HL-60/S4 treated with phorbol 12-myristate 13-acetate at 8.2 ng/mL for 4 days and 3 days (cell line): ENCODE data around the gene DDRGK1.

ENCODE experiments used
- in situ Hi-C: fragments of 300-500 bp; cut with MboI; formaldehyde crosslinking; loops from 2 replicates; pipeline ENCODE4 v1.15.0; 2022; ENCODE audit warnings: low sequenced_read_pairs

The DDRGK1 gene

DNA sequence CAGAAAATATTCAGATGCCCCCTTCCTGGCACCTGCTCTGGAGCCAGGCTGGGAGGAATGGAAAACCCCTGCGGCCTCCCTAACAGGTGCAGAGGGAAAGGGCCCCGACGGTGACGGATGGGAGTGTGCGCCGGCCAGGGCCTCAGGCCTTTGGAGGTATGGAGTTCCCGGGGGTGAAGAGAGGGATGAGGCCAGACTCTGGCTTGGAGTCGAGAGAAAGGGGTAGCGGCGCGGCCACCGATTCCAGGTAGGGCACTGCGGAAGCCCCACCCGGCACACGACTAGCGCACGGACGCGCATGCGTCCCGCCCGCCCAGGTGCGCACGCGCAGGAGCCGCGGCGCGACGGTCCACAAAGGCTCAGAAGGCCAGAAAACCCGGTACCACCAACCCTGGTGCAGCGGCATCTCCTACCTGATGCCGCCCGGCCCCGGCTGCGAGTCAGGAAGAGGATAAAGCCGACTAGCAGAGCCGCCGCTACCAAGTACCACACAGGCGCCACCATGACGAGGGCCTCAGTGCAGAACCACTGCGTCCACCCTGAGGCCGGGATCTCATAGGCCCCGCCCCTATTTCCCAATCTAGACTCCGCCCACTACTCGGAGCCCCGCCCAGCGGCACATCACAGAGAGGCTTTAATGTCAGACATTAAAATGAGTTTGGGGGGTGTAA, at the start of gene DDRGK1:
Gene DDRGK1 (minus strand): TSS at position 559 of the 671 bp plus-strand sequence. CDS start 55 bp downstream, at position 504.
- in situ Hi-C loops: no loop called here

DNA sequence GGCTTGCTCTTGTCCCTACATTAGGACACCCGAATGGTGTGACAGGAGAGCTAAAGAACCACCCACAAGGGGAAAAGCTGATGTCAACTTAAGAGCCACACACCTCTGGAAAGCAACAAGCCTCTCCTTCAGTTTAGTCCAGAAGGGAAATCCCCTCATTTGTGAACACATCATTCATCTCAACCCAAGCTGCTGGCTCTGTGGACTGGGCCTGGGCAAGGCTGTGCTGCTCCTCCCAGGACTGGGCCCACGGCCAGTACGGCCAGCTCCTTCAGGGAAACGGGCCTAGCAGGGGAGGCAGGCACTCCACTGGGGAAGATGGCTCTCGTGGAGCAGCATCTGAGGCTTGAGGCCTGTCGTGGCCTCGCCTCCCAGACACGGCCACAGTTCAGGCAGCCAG, 47.3 kb upstream of the DDRGK1 start:
- in situ Hi-C loops: no loop called here

DNA sequence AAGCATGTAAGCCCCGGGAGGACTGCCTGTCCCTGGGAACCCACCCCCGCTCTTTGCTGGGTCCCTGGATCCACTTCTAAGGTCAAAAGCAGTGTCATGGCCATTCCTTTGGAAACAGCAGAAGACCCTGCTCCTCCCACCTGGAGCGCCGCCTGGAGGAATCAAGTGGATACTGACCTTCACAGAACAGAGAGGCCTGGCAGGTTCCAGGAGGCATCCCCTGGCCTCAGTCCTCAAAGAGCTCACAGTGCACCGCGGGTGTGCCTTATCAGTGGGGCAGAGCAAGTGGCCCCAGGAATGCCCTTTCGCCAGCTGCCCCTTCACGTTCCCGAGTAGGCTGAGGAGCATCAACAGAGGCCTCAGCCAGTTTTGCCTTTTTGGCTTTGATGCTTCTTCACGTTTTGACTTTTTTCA, 45.6 kb upstream of the DDRGK1 start:
- in situ Hi-C loops: no loop called here

DNA sequence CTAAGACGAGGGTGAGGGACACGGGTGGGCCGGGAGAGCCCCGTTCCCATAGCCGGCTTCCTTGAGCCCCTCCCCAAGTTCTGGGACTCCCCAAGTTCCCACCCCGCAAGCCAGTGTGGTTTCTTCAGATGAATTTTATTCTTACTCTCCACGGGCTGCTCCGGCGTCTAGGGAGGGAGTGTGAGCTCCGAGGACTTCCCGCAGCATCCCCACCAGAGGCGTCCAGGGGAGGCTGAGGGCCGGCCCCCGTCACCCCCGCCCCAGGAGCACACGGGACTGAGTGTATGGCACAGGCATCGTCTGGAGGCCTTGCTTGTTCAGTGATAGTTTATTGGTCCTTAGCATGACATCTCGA, 44.5 kb upstream of the DDRGK1 start:
- in situ Hi-C loops: no loop called here

DNA sequence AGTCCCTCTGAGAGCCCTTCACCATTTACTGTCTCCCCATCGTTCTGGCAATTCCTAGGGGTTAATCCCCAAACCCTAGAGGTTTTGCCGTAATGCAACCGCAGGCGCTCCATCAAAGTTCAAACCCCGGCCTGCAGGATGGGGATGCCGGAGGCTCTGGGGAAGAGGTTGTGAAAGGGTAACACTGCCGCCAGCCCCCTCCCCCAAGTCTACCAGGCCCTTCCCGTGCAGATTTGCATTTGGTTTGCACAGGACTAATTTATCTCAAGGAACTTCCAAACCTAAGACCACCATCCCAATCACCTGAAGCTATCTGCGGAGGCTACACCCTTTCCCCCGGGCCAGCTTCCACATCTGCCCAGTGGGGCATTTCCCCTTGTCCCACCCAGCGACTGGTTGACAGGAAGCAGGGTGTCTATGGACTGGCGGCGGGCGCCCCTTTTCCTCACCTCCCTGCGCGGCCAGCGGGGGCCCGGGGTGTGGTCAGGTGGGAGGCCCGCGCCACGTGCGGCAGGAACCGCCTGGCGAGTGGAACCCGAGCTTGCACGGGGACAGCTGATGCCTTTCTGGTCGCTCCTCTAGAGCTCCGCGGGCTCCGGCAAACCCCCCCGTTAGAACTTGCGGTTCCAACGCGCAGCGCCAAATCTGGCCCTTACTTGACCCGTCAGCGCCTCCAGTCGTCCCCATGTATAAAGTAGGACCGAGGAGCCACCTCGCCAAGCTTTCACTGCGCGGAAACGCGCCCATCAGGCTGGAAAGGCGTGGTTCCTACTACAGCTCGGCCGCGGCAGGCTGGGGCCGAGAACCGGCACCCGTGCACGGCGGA, 43.9 kb upstream of the DDRGK1 start:
- in situ Hi-C loops: no loop called here

DNA sequence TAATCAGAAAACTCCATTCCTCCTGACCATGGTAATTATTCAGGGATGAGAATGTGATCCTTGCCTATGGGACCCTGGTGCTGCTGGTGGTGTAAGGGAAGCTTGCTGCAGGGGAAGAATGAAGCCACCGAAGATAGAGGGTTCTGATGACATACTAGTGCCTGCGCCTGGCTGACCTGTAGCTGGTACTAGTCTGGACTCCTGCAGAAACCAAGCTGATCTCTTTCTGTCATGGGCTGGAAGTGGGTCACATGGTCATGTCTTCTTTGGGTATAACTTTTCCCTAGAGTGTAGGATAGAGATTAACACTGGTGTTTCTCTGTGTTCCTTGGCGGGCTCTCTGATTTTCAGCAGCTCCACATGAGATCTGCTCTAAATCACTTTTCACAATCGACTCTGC, 43.2 kb upstream of the DDRGK1 start:
- in situ Hi-C loops: no loop called here

DNA sequence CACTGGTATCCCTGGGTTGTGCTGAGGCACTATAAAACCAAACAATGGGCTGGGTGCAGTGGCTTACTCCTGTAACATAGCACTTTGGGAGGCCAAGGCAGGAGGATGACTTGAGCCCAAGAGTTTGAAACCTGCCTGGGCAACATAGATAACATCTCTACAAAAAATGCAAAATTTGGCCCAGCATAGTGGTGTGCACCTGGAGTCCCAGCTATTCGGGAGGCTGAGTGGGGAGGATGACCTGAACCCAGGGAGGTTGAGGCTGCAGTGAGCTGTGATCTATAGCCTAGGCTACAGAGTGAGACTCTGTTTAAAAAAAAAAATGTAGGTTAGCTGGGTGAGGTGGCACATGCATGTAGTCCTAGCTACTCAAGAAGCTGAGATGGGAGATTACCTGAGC, 42.2 kb upstream of the DDRGK1 start:
- in situ Hi-C loops: no loop called here

DNA sequence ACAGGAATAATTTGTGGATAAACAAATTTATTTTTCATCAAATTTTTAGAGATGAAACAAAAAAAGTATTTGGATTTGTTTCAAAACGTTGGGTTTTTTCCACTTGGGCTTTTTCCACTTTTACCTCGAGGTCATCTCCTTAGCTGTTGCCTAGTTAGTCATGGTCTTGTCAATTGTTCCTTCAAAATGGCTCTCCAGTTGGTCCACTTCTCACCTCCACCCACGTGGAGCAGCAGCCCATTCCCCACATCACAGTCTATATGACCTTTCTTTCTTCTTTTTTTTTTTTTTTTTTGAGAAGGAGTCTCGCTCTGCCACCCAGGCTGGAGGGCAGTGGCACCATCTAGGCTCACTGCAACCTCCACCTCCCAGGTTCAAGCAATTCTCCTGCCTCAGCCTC, 41.2 kb upstream of the DDRGK1 start:
- in situ Hi-C loops: no loop called here

DNA sequence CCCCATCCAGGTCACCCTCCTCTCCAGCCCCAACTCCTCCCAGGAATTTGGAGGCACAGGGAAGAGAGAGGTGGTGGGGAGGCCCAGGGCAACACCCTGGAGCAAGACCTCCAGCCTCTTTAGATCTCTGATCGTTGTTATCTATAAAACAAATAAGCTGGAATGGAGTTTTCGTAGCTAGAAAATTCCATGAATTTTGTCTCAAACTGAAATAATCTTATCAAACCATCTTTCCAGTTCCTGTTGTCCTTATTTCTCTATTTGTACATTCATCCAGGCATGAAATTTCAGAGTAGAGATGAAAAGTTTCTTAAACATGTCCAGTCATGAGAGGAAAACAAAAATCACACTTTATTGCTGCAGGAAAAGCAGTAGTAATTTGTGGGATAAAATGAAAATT, 40.7 kb upstream of the DDRGK1 start:
- in situ Hi-C loops: no loop called here

DNA sequence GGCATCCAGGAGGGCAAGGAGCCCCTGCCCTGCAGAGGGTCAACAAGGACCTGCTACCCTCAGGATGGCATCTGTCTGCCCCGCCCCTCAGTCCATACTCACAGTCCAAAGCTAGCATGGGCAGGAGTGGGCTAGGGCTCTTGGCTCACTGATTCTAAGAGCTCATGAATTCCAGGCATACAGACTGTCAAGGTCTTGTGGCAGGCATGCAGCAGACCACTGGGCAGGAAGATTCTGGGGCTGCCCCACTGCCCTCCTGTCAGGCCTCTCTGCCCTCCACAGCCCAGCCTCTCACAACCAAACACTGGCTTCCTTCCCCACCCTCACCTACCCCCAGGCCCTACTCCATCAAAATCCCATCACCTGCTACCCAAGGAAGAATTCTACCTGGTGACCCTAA, 40.1 kb upstream of the DDRGK1 start:
- in situ Hi-C loops: no loop called here

DNA sequence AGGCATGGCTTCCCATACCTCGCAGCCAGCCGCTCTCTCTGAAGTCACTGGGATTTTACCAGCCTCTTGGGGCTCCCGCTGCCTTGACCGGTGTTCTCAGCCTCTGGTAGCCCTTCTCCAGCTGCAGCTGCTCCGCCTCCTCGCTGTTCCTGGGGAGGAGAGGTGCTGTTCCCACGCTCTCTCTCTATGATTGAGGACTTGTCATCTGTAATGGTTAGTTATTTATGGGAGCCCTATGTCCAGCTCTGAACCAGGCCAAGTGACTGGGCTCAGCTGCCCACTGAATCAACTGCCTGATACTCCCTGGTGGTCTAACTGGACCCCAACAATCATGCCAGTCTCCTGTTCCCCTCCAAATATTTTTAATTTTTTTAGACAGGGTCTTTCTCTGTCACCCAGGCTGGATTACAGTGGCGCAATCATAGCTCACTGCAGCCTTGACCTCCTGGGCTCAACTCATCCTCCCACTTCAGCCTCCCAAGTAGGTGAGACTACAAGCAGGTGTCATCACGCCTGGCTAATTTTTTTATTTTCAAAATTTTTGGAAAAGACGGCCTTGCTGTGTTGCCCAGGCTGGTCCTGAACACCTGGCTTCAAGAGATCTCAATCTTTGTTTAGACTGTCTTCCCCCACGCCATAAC, 39.4 kb upstream of the DDRGK1 start:
- in situ Hi-C loops: no loop called here

DNA sequence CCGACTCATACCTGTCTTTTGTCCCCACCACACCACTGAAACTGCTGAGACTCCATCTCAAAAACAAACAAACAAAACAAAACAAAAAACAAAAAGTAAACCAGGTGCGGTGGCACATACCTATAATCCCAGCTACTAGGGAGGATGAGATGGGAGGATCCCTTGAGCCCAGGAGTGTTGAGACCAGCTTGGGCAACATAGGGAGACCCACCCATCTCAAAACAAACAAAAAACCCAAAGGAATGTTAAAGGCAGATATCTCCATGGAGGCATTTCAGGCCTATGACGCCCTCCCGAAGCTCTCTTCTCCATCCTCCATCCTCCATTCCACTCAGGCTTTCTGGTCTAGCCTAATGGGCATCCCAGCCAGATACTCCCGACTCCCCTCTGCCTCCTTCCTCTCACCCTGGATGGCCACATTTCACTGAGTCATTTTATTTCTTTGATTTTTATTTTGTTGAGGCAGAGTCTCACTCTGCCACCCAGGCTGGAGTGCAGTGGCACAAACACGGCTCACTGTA, 37.8 kb upstream of the DDRGK1 start:
- in situ Hi-C loops: no loop called here

DNA sequence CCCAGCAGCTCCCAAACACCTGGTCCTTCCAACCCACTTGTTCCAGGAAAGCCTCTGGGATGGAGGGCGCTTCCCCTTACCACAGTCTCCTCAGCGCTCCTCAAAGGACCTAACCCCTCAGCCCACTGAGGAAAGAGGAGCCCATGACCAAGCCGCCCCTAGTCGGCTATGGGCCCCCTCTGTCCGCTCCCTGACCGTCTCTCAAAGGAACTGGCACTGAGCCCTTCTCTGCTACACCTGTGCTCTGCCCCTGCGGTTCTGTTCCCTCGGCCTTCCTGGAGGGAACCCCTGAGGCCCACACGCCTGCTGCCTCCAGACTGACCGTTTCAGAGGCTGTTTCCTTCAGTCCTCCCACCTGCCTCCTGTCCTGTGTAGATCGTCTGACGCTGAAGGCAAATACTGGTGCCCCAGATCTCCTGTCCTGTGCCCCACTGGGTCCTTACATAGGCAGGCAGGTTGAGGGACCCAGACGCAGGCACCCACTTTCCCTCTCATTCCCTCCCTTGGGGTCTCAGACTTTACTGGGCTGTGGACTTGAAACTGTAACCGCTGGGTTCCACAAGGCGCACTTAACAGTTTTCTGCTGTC, 36.4 kb upstream of the DDRGK1 start:
- in situ Hi-C loops: no loop called here

DNA sequence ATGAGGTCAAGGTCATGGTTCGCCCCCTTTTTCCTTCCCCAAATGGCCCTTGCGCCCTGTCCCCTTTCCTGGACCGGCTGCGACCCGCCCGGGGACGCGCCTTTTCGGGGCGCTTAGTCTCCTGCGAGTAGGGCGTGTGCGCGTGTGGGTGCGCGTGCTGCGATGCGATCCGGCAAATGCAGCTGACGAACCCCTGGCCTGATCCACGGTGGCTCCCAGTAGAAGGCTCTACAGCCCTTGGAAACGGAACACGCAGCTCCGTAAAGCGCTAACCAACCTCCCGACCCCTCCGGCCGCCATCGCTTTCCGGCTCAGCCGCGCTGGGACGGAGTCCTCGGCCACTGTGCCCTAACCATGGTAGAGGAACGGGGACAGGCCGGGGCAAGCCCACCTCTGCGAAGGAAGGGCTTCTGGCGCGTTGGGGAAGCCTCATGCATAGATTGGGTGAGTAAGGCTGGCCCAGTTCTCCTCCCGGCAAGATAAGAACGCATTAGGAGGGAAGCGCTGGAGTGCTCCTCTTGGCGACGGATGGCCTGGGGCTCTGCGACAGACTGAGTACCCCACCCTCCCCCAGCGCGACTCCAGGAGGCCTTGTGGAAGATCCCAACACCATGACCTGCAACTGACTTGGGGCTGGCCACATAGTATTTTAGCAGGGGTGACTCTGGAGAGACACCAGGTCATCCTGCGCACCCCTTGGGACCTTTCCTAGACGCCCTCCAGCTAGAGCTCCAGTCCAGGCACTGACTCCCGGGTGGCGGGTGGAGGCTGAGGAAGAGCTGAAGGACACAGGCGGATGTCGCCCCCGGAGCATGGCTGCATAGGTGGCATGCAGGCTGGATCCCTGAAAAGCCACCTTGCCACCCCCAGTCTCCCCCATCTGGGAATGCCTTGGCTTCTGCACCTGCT, 35.6 kb upstream of the DDRGK1 start:
- in situ Hi-C loops: no loop called here

DNA sequence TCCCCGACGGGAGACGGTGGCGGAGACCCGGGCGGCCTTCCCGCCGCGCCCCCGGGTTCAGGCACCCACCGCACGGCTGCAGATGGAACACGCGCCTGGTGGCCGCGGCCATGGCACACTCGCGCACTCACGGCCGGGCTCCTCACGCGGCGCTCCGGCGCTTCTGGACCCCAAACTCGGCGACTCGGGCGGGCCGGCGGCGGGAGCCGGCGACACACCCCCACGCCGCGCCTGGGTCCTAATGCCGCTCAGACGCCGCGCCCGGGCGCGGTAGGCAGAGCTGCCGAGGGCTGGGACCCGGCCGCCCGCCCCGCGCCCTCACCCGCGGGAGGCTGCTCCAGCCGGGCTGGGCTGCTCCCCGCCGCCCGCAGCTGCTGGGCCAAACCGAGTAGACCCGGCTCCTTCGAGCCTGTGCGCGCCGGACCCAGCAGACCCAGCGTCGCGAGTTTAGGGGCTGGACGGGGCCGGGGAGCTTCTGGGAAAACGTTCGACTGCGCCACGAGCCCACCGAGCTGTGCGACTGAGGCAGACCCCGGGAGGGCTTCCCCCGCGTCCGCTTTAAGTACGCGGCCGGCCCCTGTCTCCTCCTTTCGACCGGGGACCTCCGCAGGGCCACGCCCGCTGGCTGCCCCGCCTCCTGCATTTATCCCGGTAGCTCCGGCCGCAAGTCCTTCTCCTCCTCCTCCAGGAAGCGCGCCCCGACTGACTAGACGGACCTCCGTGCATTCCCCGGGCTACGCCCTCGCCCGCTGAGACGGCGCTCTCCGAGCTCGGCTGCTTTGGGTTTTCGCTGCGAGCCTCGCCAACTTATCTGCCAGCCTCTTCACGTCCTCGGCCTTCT, 34.8 kb upstream of the DDRGK1 start, which contains the start of gene SLC4A11:
Gene SLC4A11 (minus strand): TSS at position 165 of the 841 bp plus-strand sequence. CDS start 53 bp downstream, at position 112.
- in situ Hi-C loops: no loop called here

DNA sequence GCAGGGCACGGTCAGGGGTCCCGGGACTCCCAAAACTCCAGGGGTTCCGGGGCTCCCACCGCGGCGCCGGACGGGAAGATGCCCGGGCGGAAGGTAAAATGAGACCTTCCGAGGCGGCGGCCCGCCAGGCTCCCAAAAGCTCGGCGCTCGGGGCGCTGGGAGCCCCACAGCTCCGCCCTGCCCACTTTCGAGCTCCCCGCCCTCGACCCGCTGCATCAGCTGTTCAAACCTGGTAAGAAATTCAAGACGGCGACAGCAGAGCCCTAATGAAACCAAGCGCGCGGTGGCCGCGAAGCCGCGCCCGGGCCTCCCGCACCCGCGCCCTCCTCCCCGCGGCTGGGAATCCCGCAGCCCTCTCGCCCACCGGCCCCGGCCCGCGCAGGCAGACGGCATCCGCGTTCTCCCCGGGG, 34.1 kb upstream of the DDRGK1 start:
- in situ Hi-C loops: no loop called here

DNA sequence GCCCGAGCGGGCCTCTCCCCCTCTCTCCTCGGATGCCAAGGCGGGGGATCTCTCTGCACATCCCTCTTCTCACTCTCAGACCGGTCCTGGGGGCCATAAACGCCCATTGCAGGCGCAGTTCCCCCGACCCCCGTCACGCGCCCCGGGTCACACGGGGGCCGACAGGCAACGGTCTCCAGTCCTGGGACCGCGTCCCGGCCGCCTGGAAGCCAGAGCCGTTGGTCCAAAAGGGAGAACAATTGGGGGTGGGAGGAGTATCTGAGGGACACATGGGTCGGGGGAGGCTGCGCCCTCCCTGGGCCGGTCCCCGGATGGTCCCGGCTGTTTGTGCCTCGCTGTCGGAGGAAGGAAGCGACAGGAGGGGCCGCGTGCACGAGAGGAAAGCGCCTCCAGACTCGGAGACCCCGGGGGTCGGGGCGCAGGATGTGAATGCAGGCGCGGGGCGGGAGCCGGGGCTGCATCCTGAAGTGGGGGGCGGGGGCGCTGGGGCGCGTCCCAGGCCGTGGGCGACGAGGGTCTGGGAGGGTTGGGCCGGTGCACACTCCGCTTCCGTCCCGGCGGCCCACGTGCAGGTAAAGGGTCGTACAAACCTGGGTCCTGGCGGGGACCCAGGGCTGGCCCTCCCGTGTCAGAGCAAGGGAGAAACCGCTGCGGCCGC, 33.6 kb upstream of the DDRGK1 start:
- in situ Hi-C loops: no loop called here

DNA sequence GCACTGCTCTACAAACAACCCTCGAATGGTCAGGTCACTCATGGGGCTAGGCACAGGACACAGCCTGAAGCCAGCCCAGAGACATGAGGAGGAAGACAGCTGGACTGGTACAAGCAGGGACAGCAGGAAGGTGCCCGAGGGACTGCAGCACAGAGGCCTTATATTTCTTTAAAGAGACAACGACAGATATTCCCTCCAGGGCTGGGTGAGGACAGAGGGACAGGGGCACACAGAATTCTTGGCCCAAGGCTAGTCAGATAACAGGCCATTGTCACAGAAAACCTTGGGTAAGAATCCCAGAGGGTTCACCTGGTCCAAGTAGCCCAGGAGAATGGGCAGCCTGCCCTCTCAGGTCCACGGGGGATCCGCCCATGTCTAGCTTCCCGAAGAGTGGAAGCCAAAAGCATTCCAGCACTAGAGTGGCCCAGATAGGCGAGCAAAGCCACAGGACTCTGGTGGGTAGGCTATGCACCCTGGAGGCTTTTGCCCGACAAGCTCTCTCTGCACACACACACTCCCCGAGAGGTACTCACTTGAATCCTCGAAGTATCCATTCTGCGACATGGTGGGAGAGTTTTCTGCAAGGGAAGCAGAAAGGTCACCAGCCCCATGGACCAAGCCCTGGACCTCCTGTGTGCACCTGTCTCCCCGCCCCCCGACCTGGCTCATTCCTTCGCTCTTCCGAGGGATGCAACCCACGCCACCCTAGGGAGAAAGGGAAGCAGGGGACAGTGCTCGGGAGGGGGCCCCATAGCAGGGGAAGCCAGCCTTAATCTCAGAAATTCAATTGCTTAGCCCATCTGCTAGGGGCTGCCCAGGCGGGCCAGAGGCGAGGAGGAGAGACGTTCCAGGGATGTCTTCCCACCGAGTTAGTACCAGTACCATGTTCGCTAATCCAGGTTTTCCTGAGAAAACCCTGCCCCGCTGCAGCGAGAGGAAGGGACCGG, 32.8 kb upstream of the DDRGK1 start:
- in situ Hi-C loops: no loop called here
